RPMI7951 (cell line): ENCODE data around the gene TMEM9B. TPM values are rescaled to one million over a fixed set of nuclear protein-coding genes. Genes with fewer than 3 reads are reported as not detected.

Experiments used
- DNase-seq: peaks from one replicate; pipeline ENCODE4 v3.0.0-alpha.2; 2012; ENCODE audit warnings: low read depth
- total RNA-seq: library from RNA; depleted of rRNA; stranded (reverse); fragments of >200 nt; shearing (Covaris generic); gene quantifications from 2 replicates; pipeline ENCODE4 v1.2.3, GENCODE V29; 2014

The TMEM9B gene
- total RNA-seq, 1 experiment from 2014 or later = 40.6 TPM

GRCh38 chr11:8930456-8931175 lies 33.6 kb downstream of the TMEM9B start:
- DNase-seq = peak; percentile 73

GRCh38 chr11:8928981-8929615 lies 35.1 kb downstream of the TMEM9B start:
- peak; percentile 75 for DNase-seq

GRCh38 chr11:8928205-8928604 lies 36.0 kb downstream of the TMEM9B start:
- no peak for DNase-seq

- no peak for DNase-seq
Measured at GRCh38 chr11:8927233-8927632, 37.0 kb downstream of the TMEM9B start.

- no peak for DNase-seq
Measured at GRCh38 chr11:8926236-8926635, 38.0 kb downstream of the TMEM9B start.

GRCh38 chr11:8925711-8926110 lies 38.5 kb downstream of the TMEM9B start:
- no peak for DNase-seq

- DNase-seq = no peak
Measured at GRCh38 chr11:8922691-8923090, 41.6 kb downstream of the TMEM9B start.

- DNase-seq = peak; percentile 87
Measured at GRCh38 chr11:8917157-8917825, 47.0 kb downstream of the TMEM9B start.

- no peak for DNase-seq
Measured at GRCh38 chr11:8914661-8915018, 49.6 kb downstream of the TMEM9B start.

- DNase-seq = peak; percentile 29
Measured at GRCh38 chr11:8913961-8914660, 50.1 kb downstream of the TMEM9B start.

- DNase-seq = peak; percentile 92
Measured at GRCh38 chr11:8911029-8911823, 53.0 kb downstream of the TMEM9B start, which contains the start of gene AKIP1. Gene AKIP1 (plus strand): TSS chr11:8911189. CDS start chr11:8911450, 261 bp downstream.

GRCh38 chr11:8910649-8911026 lies 53.6 kb downstream of the TMEM9B start:
- no peak for DNase-seq

- no peak for DNase-seq
Measured at GRCh38 chr11:8908099-8908498, 56.1 kb downstream of the TMEM9B start.

- peak; percentile 28 for DNase-seq
Measured at GRCh38 chr11:8907116-8907515, 57.1 kb downstream of the TMEM9B start.

- peak; percentile 80 for DNase-seq
Measured at GRCh38 chr11:8905528-8906165, 58.6 kb downstream of the TMEM9B start.

GRCh38 chr11:8899119-8899753 lies 65.0 kb downstream of the TMEM9B start:
- DNase-seq = no peak
